AG04449 (cell line): ENCODE results near the gene SNX12.

ENCODE experiments used
- CTCF ChIA-PET: fragments of 350-600 bp; formaldehyde crosslinking; extraction: SDS; loops from one replicate; lab custom pipeline; 2021; ENCODE audit warnings: antibody characterized with exemption; lab: Yijun Ruan, JAX
- POLR2A ChIA-PET: fragments of 400-600, 350-600 bp; formaldehyde crosslinking; extraction: SDS; loops from one replicate; lab custom pipeline; 2020; ENCODE audit warnings: antibody characterized with exemption, inconsistent platforms; lab: Yijun Ruan, JAX
- DNase-seq: peaks from one replicate; pipeline ENCODE4 v3.0.0-alpha.2; 2010; ENCODE audit warnings: low read depth, low spot score
- H3K4me3 ChIP-seq: 2 replicates; pipeline ENCODE4 v1.5.1; 2011; ENCODE audit warnings: low read depth, mild to moderate bottlenecking, control low read depth, low read length
- TF ChIP-seq, protein P1 (sequence below): IDR thresholded peaks from one replicate; pipeline ENCODE4 v1.5.1; 2011; ENCODE audit warnings: mild to moderate bottlenecking, moderate library complexity, low read length, control low read depth, inconsistent platforms; ENCODE audit not compliant: insufficient read depth; ENCODE audit errors: missing control alignments

SNX12 gene

GRCh38 chrX:71100581-71101505, 32.7 kb upstream of the SNX12 start:
- TF ChIP-seq, protein P1, sequence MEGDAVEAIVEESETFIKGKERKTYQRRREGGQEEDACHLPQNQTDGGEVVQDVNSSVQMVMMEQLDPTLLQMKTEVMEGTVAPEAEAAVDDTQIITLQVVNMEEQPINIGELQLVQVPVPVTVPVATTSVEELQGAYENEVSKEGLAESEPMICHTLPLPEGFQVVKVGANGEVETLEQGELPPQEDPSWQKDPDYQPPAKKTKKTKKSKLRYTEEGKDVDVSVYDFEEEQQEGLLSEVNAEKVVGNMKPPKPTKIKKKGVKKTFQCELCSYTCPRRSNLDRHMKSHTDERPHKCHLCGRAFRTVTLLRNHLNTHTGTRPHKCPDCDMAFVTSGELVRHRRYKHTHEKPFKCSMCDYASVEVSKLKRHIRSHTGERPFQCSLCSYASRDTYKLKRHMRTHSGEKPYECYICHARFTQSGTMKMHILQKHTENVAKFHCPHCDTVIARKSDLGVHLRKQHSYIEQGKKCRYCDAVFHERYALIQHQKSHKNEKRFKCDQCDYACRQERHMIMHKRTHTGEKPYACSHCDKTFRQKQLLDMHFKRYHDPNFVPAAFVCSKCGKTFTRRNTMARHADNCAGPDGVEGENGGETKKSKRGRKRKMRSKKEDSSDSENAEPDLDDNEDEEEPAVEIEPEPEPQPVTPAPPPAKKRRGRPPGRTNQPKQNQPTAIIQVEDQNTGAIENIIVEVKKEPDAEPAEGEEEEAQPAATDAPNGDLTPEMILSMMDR, result no peak
- no peak overlapping the region for H3K4me3 ChIP-seq
- ChIA-PET POLR2A (interaction anchor here (0.7 kb wide), 1 partner anchor 29 kb away, joined by 3 read pairs; no protein-coding TSS in a partner anchor), CTCF (interaction anchor here (0.8 to 3.4 kb wide), 4 partner anchors 12 to 29 kb away, joined by 3 to 15 read pairs (median 10); partner anchors contain the start of genes IL2RG and MED12)
- DNase-seq, result no peak

DNA sequence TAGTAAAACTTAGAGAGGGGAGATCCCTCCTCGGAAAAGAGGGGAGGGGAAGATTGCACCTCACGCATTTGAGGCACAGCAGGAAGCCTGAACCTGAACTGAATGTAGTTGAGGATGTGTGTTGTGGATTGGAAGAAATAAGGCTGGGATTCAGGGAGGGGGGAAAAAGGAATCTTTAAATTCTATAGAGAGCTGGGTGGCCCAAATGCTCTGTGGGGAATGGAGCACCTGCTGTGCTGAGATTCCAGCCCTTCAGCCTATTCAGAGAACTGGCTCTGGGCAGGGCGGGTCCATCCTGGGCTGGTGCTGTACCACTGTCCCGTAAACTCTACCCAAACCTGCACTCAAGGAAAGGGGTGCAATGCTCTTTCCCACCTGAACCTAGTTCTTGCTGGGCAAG, 31.6 kb upstream of the SNX12 start:
- DNase-seq, result no peak
- CTCF ChIA-PET, result interaction anchor here (0.9 to 3.4 kb wide), 7 partner anchors 9 to 78 kb away, joined by 3 to 15 read pairs (median 5); partner anchors contain the start of genes IL2RG and MED12
- TF ChIP-seq, protein P1, result no peak
- no peak overlapping the region for H3K4me3 ChIP-seq
- POLR2A ChIA-PET, result no interaction called here

- no peak for DNase-seq
- no peak overlapping the region for H3K4me3 ChIP-seq
- CTCF ChIA-PET, result interaction anchor here (0.9 to 3.4 kb wide), 7 partner anchors 10 to 79 kb away, joined by 3 to 15 read pairs (median 5); partner anchors contain the start of genes IL2RG and MED12
- TF ChIP-seq, protein P1, result no peak
- POLR2A ChIA-PET, result no interaction called here
Observed at GRCh38 chrX:71098951-71099506, 30.9 kb upstream of the SNX12 start.

DNA sequence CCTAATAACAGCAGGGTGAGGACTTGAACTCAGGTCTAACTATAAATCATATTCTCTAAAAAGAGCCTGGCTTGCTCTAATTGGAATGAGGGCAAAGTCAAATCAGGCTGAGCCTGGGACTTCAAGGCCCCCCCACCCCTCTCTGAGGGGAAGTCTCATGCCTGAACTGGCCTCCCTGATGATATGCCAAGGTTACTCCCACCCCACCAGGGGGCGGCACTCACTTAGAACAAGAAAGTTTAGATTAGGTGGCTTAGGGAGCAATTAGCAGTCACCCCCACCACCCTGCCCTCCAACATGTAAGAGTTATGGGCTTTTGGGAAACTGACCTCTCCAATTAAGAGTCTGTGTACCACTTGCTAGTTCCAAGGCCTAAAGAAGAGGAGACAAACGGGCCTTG, 30.2 kb upstream of the SNX12 start:
- CTCF ChIA-PET, result interaction anchor here (1.2 kb wide), 1 partner anchor 31 kb away, joined by 9 read pairs; no protein-coding TSS in a partner anchor
- no peak for DNase-seq
- no peak overlapping the region for H3K4me3 ChIP-seq
- POLR2A ChIA-PET, result no interaction called here
- TF ChIP-seq, protein P1, result peak; percentile 41

DNA sequence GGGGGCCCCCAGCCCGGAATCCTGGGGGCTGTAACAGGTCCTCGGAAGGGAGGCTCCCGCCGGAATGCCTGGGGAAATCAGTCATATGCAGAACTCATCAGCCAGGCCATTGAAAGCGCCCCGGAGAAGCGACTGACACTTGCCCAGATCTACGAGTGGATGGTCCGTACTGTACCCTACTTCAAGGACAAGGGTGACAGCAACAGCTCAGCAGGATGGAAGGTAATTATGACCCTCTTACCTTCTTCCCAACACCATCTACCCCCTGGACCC, 28.6 kb upstream of the SNX12 start:
- TF ChIP-seq, protein P1, result no peak
- POLR2A ChIA-PET, result no interaction called here
- CTCF ChIA-PET, result interaction anchor here (1.3 kb wide), 1 partner anchor 12 kb away, joined by 3 read pairs; no protein-coding TSS in a partner anchor
- H3K4me3 ChIP-seq, result peak overlapping the region; percentile 64
- DNase-seq, result no peak
